Skin of body (tissue), 2 donors: ENCODE data around the gene ERI3. TPM values are rescaled to one million over a fixed set of nuclear protein-coding genes. Genes with fewer than 3 reads are reported as not detected.

Experiments used
- DNase-seq: peaks from one replicate; lab custom pipeline; 2025; lab: John Stamatoyannopoulos, UW
- total RNA-seq: library from RNA; depleted of rRNA; stranded (reverse); fragments of >200 nt; gene quantifications from one replicate; pipeline ENCODE4 v1.2.3, GENCODE V29; 2014

The ERI3 gene
- total RNA-seq, 1 donor from 2014 or later: 31.0 TPM

- no peak for DNase-seq
Observed at GRCh38 chr1:44263568-44264450, 91.2 kb downstream of the ERI3 start.

GRCh38 chr1:44262816-44263567 lies 92.1 kb downstream of the ERI3 start:
- no peak for DNase-seq

- no peak for DNase-seq
Observed at GRCh38 chr1:44262414-44262813, 92.6 kb downstream of the ERI3 start.

- DNase-seq: no peak
Observed at GRCh38 chr1:44261962-44262361, 93.1 kb downstream of the ERI3 start.

- no peak for DNase-seq
Observed at GRCh38 chr1:44261171-44261817, 93.8 kb downstream of the ERI3 start.

- DNase-seq: no peak
Observed at GRCh38 chr1:44260792-44261170, 94.3 kb downstream of the ERI3 start.

GRCh38 chr1:44259090-44259489 lies 96.0 kb downstream of the ERI3 start:
- no peak for DNase-seq

GRCh38 chr1:44256762-44257554 lies 98.1 kb downstream of the ERI3 start:
- DNase-seq: no peak

GRCh38 chr1:44254392-44254910 lies 100.6 kb downstream of the ERI3 start:
- no peak for DNase-seq

- DNase-seq: no peak
Observed at GRCh38 chr1:44251989-44252671, 102.9 kb downstream of the ERI3 start.

GRCh38 chr1:44251486-44251885 lies 103.6 kb downstream of the ERI3 start:
- no peak for DNase-seq

GRCh38 chr1:44250068-44250781 lies 104.8 kb downstream of the ERI3 start:
- DNase-seq: no peak

- no peak for DNase-seq
Observed at GRCh38 chr1:44249543-44249942, 105.5 kb downstream of the ERI3 start.

GRCh38 chr1:44246806-44247205 lies 108.3 kb downstream of the ERI3 start:
- DNase-seq: no peak

- no peak for DNase-seq
Observed at GRCh38 chr1:44244986-44245385, 110.1 kb downstream of the ERI3 start.

- no peak for DNase-seq
Observed at GRCh38 chr1:44243782-44244495, 111.1 kb downstream of the ERI3 start.

GRCh38 chr1:44242746-44243145 lies 112.3 kb downstream of the ERI3 start:
- DNase-seq: no peak

- DNase-seq: no peak
Observed at GRCh38 chr1:44240802-44241671, 114.0 kb downstream of the ERI3 start.
